Gastroesophageal sphincter (tissue), 4 donors: ENCODE results near the gene ANKRD31. TPM values are rescaled to one million over a fixed set of nuclear protein-coding genes. Genes with fewer than 3 reads are reported as not detected.

Source experiments
- ATAC-seq: fragments of 150-250 bp; one replicate; pipeline ENCODE4 v1.9.1; 2016; ENCODE audit warnings: mild to moderate bottlenecking, moderate library complexity
- H3K27ac ChIP-seq, 4 donors: fragments of 200-600 bp; sonication (generic) in 3 of 4; 1 replicate in 3 of 4; 2 replicates in 1 of 4; pipeline ENCODE4 v1.5.1; 2016 to 2019
- H3K27me3 ChIP-seq: fragments of 200-600 bp; sonication (generic); one replicate; pipeline ENCODE4 v1.5.1; 2019
- H3K36me3 ChIP-seq, 2 donors: fragments of 200-600 bp; sonication (generic); one replicate each; pipeline ENCODE4 v1.5.1; 2019; ENCODE audit warnings: control low read depth in 1 of 2
- H3K4me1 ChIP-seq, 3 donors: fragments of 200-600 bp; sonication (generic); 1 replicate in 2 of 3; 2 replicates in 1 of 3; pipeline ENCODE4 v1.5.1; 2016 to 2019; ENCODE audit warnings: control low read depth in 2 of 3
- H3K4me3 ChIP-seq, 2 donors: fragments of 200-600 bp; sonication (generic); one replicate each; pipeline ENCODE4 v1.5.1; 2019; ENCODE audit warnings: mild to moderate bottlenecking in 1 of 2, moderate library complexity in 1 of 2
- H3K9me3 ChIP-seq, 3 donors: fragments of 200-600 bp; sonication (generic); one replicate each; pipeline ENCODE4 v1.5.1; 2017 to 2019; ENCODE audit warnings: control low read depth in 2 of 3
- EP300 ChIP-seq: sonication (generic); formaldehyde crosslinking; IDR thresholded peaks from one replicate; pipeline ENCODE4 v1.6.1; 2017; ENCODE audit warnings: antibody characterized with exemption, mild to moderate bottlenecking
- POLR2A ChIP-seq, 2 donors: fragments of 450-650 bp; IDR thresholded peaks; one replicate each; pipeline ENCODE4 v1.6.1; 2017; ENCODE audit warnings: antibody characterized with exemption in 2 of 2, mild to moderate bottlenecking in 2 of 2, moderate library complexity in 1 of 2
- POLR2AphosphoS5 ChIP-seq: sonication (generic); formaldehyde crosslinking; IDR thresholded peaks from one replicate; pipeline ENCODE4 v1.6.1; 2017; ENCODE audit warnings: antibody characterized with exemption
- WGBS, 2 donors: methylation state at CpG; one replicate each; pipeline ENCODE4 v1.1.5; 2018; ENCODE audit warnings: low coverage in 1 of 2; 5-methylcytosine and 5-hydroxymethylcytosine counted together
- small RNA-seq, 4 donors: library from RNA; depleted of rRNA; stranded (forward); fragments of <200 nt; gene quantifications; one replicate each; pipeline ENCODE3, GENCODE V24; 2016
- total RNA-seq, 4 donors: library from RNA; depleted of rRNA; stranded (reverse); fragments of >200 nt; gene quantifications; one replicate each; pipeline ENCODE4 v1.1.0, GENCODE V29; 2016
- TF ChIP-seq, protein P1 (sequence below), 4 experiments: fragments of 200-600 bp in 2 of 4; fragments of 450-650 bp in 2 of 4; sonication (generic) in 1 of 4; IDR thresholded peaks; one replicate each; pipeline ENCODE4 v1.5.1; 2017 to 2019; ENCODE audit warnings: antibody characterized with exemption in 4 of 4, mild to moderate bottlenecking in 2 of 4, moderate library complexity in 2 of 4

Gene ANKRD31
- total RNA-seq, 4 donors from 2014 or later, result 0.16 to 0.27 (median 0.23) TPM; not detected in 1

GRCh38 chr5:75020016-75020656, 216.5 kb downstream of the ANKRD31 start:
- no peak overlapping the region for H3K4me3 ChIP-seq
- H3K27me3 ChIP-seq, result no peaks in the 10 kb centered on the region
- no peaks in the 10 kb centered on the region for H3K9me3 ChIP-seq
- ATAC-seq, result no peak
- no peak overlapping the region for H3K27ac ChIP-seq
- no peaks in the 10 kb centered on the region for H3K4me1 ChIP-seq
- TF ChIP-seq, protein P1, sequence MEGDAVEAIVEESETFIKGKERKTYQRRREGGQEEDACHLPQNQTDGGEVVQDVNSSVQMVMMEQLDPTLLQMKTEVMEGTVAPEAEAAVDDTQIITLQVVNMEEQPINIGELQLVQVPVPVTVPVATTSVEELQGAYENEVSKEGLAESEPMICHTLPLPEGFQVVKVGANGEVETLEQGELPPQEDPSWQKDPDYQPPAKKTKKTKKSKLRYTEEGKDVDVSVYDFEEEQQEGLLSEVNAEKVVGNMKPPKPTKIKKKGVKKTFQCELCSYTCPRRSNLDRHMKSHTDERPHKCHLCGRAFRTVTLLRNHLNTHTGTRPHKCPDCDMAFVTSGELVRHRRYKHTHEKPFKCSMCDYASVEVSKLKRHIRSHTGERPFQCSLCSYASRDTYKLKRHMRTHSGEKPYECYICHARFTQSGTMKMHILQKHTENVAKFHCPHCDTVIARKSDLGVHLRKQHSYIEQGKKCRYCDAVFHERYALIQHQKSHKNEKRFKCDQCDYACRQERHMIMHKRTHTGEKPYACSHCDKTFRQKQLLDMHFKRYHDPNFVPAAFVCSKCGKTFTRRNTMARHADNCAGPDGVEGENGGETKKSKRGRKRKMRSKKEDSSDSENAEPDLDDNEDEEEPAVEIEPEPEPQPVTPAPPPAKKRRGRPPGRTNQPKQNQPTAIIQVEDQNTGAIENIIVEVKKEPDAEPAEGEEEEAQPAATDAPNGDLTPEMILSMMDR (IDR thresholded peaks at IDR 0.05), result no peak
- TF ChIP-seq POLR2AphosphoS5, result no peak
- TF ChIP-seq EP300, result no peak
- TF ChIP-seq POLR2A (IDR thresholded peaks at IDR 0.05), result no peak
- H3K36me3 ChIP-seq, result no peaks in the 10 kb centered on the region
- WGBS, 2 donors, result 75 to 76% methylated on average over 4 of the region's 10 CpGs

- Histone ChIP-seq H3K9me3 (no peaks in the 10 kb centered on the region), H3K27me3 (no peaks in the 10 kb centered on the region), H3K36me3 (no peaks in the 10 kb centered on the region), H3K27ac (no peak overlapping the region), H3K4me3 (no peak overlapping the region), H3K4me1 (no peaks in the 10 kb centered on the region)
- no peak for ATAC-seq
- no peak for TF ChIP-seq POLR2A (IDR thresholded peaks at IDR 0.05)
- TF ChIP-seq, protein P1 (IDR thresholded peaks at IDR 0.05), result no peak
- no peak for TF ChIP-seq POLR2AphosphoS5
- no peak for TF ChIP-seq EP300
- 62 to 71% methylated on average over 6 to 7 of the region's 7 CpGs for WGBS, 2 donors
Observed at GRCh38 chr5:75018805-75019587, 217.7 kb downstream of the ANKRD31 start.

Small RNA genes lying within 50 kb of the gene (small RNA-seq; reads per million reads assigned to genes)
- gene SUMO2P5, result 0 reads per million in 4 donors

Other genes starting within 250 kb of the ANKRD31 start
- 10 to 100 TPM in 1 of 4 donors, 1 to 10 TPM in 3; 4.0 to 14.3 (median 6.0) TPM for gene GCNT4, start 184.3 kb downstream of the ANKRD31 start, total RNA-seq
- gene HMGCR, start 100.3 kb upstream of the ANKRD31 start, total RNA-seq, result 10 to 100 TPM; 10.4 to 14.2 (median 13.5) TPM